ENCODE results near the gene PRRX1.

PRRX1 gene

DNA sequence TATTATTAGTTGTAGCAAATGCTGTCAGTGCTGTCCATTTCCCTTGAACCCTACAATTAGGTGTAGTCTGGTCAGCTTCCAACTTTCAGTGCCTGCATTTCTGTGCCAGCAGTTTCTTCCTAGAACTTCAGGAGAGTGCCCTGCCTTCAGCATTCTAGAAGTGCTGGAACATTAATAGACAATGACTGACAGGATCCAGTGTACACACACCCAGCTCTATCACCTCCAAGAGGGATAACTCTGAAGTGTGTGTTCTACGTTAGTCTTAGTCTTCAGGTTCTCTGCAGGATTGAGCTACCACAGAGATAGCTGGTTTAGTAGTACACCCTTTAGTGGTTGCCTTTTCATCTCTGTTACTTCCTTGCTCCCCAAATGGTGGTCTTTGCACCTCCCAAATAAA, 61.4 kb downstream of the PRRX1 start:
- Mint-ChIP-seq H3K4me1 (peaks cover 39% of the 10 kb centered on the region), H3K9me3 (peaks cover 10% of the 10 kb centered on the region), H3K27me3 (ENCODE audit: low read depth) (no peaks in the 10 kb centered on the region), H3K27ac (no peak overlapping the region), H3K4me3 (no peak overlapping the region), H3K36me3 (ENCODE audit: low read depth) (peaks cover 78% of the 10 kb centered on the region)
- TF ChIP-seq, protein P1, sequence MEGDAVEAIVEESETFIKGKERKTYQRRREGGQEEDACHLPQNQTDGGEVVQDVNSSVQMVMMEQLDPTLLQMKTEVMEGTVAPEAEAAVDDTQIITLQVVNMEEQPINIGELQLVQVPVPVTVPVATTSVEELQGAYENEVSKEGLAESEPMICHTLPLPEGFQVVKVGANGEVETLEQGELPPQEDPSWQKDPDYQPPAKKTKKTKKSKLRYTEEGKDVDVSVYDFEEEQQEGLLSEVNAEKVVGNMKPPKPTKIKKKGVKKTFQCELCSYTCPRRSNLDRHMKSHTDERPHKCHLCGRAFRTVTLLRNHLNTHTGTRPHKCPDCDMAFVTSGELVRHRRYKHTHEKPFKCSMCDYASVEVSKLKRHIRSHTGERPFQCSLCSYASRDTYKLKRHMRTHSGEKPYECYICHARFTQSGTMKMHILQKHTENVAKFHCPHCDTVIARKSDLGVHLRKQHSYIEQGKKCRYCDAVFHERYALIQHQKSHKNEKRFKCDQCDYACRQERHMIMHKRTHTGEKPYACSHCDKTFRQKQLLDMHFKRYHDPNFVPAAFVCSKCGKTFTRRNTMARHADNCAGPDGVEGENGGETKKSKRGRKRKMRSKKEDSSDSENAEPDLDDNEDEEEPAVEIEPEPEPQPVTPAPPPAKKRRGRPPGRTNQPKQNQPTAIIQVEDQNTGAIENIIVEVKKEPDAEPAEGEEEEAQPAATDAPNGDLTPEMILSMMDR (IDR thresholded peaks at IDR 0.05; ENCODE audit: unreplicated experiment in 3 of 3), result no peak

DNA sequence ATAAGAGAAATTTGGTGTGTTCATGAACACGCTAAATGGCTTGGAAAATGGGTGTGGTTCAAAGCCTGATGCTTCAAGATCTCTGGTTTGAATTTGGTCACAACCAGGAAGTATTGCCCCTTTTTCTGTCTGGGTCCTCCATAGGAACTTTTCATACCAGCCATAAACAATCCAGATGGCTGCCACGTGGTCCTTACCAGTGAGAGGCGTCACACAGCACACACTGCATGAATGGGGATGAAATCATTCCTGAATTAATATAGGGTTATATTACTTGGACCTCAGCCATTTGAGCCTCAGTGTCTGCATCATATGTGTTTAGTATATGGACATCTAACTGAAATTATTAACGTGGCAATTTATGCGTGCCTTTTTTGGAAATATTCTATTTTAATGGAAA, 64.0 kb downstream of the PRRX1 start:
- H3K36me3 Mint-ChIP-seq (ENCODE audit: low read depth), result peaks cover 61% of the 10 kb centered on the region
- no peak overlapping the region for H3K27ac Mint-ChIP-seq
- TF ChIP-seq, protein P1 (IDR thresholded peaks at IDR 0.05; ENCODE audit: unreplicated experiment in 3 of 3), result no peak
- peaks cover 43% of the 10 kb centered on the region for H3K4me1 Mint-ChIP-seq
- H3K4me3 Mint-ChIP-seq, result no peak overlapping the region
- peaks cover 5% of the 10 kb centered on the region for H3K9me3 Mint-ChIP-seq
- H3K27me3 Mint-ChIP-seq (ENCODE audit: low read depth), result no peaks in the 10 kb centered on the region

DNA sequence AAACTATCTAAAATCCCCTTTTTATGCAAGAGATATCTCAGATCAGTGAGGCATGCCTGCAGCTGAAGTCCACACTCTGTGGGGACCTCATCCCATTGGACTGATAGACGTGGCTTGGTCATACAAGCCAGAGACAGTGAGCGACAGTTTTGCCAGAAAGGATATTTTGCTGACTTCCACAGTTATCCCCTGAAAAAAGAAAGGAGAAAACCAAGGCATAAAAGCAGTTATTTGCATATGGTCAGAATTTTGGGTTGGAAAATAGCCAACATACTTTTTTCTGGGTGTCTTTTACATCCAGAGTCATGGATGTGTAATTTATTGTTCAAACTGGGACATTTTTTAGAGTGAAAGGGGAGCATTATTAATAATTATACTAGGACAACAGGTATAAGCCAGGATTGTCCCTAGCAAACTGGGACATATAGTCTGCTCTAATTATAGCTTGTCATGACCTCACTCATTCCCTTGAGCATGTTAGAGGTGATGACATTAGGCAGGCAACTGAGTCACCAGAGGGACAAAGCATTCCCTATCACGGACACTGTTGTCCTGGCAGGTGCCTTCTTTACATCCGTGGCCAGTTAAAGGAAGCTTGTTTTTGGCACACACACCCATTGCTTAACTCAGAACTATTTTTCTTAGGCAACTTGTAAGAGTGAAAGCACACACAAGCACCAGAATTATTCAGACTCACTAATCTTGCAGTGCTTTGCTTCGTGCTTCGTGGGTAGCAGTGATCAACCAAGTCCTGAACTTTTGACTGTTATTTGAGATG, 65.5 kb downstream of the PRRX1 start:
- TF ChIP-seq, protein P1 (IDR thresholded peaks at IDR 0.05; ENCODE audit: unreplicated experiment in 3 of 3), result no peak
- H3K4me3 Mint-ChIP-seq, result peak overlapping the region in 1 of 3 experiments; percentile 40
- H3K27ac Mint-ChIP-seq, result peak overlapping the region in 2 of 3 experiments; percentile 13 to 15
- peaks cover 5% of the 10 kb centered on the region for H3K9me3 Mint-ChIP-seq
- H3K4me1 Mint-ChIP-seq, result peaks cover 51% of the 10 kb centered on the region
- H3K36me3 Mint-ChIP-seq (ENCODE audit: low read depth), result peaks cover 52% of the 10 kb centered on the region
- no peaks in the 10 kb centered on the region for H3K27me3 Mint-ChIP-seq (ENCODE audit: low read depth)

DNA sequence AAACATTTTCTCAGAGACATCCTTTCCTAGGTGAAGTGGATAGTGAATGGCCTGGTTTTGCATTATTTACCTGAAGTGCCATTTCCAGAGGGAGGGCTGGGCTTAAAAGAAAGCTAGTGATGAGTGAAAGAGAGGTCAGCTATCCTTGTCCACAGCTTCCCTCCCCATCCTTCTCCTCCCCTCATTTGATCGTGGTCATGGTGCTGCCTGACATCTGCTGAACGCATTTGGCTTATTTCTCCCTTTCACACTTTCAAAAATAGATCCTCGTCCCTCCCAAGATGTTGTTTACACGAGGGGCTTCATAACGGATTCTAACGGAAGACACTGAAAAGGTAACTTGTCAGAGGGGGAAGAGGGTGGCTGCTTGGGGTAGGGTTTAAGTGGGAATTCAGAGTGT, 66.1 kb downstream of the PRRX1 start:
- Mint-ChIP-seq H3K4me3 (peak overlapping the region in 1 of 3 experiments; percentile 40), H3K36me3 (ENCODE audit: low read depth) (peaks cover 46% of the 10 kb centered on the region), H3K27me3 (ENCODE audit: low read depth) (no peaks in the 10 kb centered on the region), H3K27ac (peak overlapping the region in 1 of 3 experiments; percentile 13), H3K4me1 (peaks cover 57% of the 10 kb centered on the region), H3K9me3 (no peaks in the 10 kb centered on the region)
- TF ChIP-seq, protein P1 (IDR thresholded peaks at IDR 0.05; ENCODE audit: unreplicated experiment in 3 of 3), result no peak

DNA sequence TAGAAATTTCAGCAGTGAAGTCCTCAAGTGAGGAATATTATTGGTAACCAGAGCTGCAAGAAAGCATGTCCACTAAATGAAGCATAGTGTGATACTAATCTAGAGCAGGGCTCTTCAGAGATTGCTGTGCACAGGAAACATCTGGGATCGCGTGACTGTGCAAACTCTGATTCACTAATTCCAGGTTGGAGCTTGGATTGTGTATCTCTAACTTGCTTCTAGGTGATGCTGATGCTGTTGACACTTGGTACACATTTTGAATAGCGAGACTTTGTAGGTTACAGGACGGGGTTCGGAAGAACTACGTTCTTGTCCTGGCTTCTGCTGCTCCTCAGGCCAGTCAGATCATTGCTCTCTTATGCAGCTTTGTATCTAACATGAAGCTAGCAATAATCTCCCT, 66.5 kb downstream of the PRRX1 start:
- Mint-ChIP-seq H3K27ac (peak overlapping the region in 1 of 3 experiments; percentile 13), H3K4me3 (peak overlapping the region in 1 of 3 experiments; percentile 40), H3K36me3 (ENCODE audit: low read depth) (peaks cover 45% of the 10 kb centered on the region), H3K27me3 (ENCODE audit: low read depth) (no peaks in the 10 kb centered on the region), H3K4me1 (peaks cover 58% of the 10 kb centered on the region), H3K9me3 (no peaks in the 10 kb centered on the region)
- TF ChIP-seq, protein P1 (IDR thresholded peaks at IDR 0.05; ENCODE audit: unreplicated experiment in 3 of 3), result no peak
